Psoas muscle (tissue), 8 donors: ENCODE measurements around the gene SSH2. TPM values are rescaled to one million over a fixed set of nuclear protein-coding genes. Genes with fewer than 3 reads are reported as not detected.
A peak's percentile ranks its signal among the peaks of the same experiment; 100 is the strongest.

Experiments used
- ATAC-seq, 4 donors: fragments of 200-7000 bp; cut with Tn5 transposase; one replicate each; pipeline ENCODE4 v1.9.1; 2020; ENCODE audit warnings: moderate library complexity in 3 of 4, mild to moderate bottlenecking in 2 of 4
- DNase-seq, 2 donors: peaks; one replicate each; pipeline ENCODE4 v3.0.0-alpha.2; 2020
- H3K27ac ChIP-seq: fragments of 200-600 bp; one replicate; pipeline ENCODE4 v1.8.0; 2022
- H3K27me3 ChIP-seq, 3 donors: fragments of 200-600 bp in 1 of 3; one replicate each; pipeline versions ENCODE4 v1.6.1 to v1.8.0; 2013 to 2022; ENCODE audit warnings: low read length in 2 of 3, mild to moderate bottlenecking in 2 of 3, moderate library complexity in 1 of 3; ENCODE audit not compliant: insufficient read depth in 3 of 3
- H3K36me3 ChIP-seq, 2 donors: fragments of 200-600 bp in 1 of 2; one replicate each; pipeline versions ENCODE4 v1.6.1 to v1.8.0; 2013 to 2022; ENCODE audit warnings: low read depth in 1 of 2, mild to moderate bottlenecking in 1 of 2, moderate library complexity in 1 of 2; ENCODE audit not compliant: insufficient read depth in 1 of 2
- H3K4me1 ChIP-seq: fragments of 200-600 bp; one replicate; pipeline ENCODE4 v1.8.0; 2022
- H3K4me3 ChIP-seq: fragments of 200-600 bp; one replicate; pipeline ENCODE4 v1.8.0; 2022; ENCODE audit warnings: mild to moderate bottlenecking
- H3K9me3 ChIP-seq: fragments of 200-600 bp; one replicate; pipeline ENCODE4 v1.8.0; 2022
- WGBS, 3 donors: extraction: QIAGEN DNeasy Blood & Tissue Kit; methylation state at CpG; one replicate each; pipeline versions ENCODE4 v1.1.6 to v1.1.7; 2013; 5-methylcytosine and 5-hydroxymethylcytosine counted together
- intact Hi-C, 2 donors: fragments of 100-400 bp; cut with DNase I; formaldehyde crosslinking; loops; one replicate each; pipeline versions ENCODE4 v1.11.0 to v1.14.2; 2022
- polyA plus RNA-seq, 3 donors: library from polyadenylated mRNA; stranded (reverse); fragments of 200-250 nt; gene quantifications; one replicate each; pipeline ENCODE4 v1.2.3, GENCODE V29; 2013
- total RNA-seq, 4 donors: library from RNA; stranded (reverse); fragmentation: NEBNext Ultra II Directional in 2 of 4; extraction: Animal tissue kit (Norgen Biotek cat#: 25700) in 2 of 4; gene quantifications; one replicate each; pipeline versions ENCODE4 v1.2.1 to v1.2.4, GENCODE V29; 2021 to 2023
- TF ChIP-seq, protein P1 (sequence below): fragments of 200-600 bp; IDR thresholded peaks from one replicate; pipeline ENCODE4 v1.8.0; 2022; ENCODE audit warnings: antibody characterized with exemption
- donor health status: healthy with polysubstance abuse.
- donor health status: DM: no; HTN: no; CAD: no; lungs with moderate emphysema.
- donor health status: Bipolar disorder and iron deficiency.
- donor health status: healthy.
- donor health status: DM: yes; HTN: yes; CAD: no.
- donor health status: DM: no; HTN: no; CAD: no.
- donor health status: DM: no; HTN: no; CAD: no.
- donor health status: DM: yes; HTN: yes; CAD: no.

Gene SSH2
- total and polyA plus RNA-seq, 7 donors: 28.0 to 168 (median 107) TPM

DNA sequence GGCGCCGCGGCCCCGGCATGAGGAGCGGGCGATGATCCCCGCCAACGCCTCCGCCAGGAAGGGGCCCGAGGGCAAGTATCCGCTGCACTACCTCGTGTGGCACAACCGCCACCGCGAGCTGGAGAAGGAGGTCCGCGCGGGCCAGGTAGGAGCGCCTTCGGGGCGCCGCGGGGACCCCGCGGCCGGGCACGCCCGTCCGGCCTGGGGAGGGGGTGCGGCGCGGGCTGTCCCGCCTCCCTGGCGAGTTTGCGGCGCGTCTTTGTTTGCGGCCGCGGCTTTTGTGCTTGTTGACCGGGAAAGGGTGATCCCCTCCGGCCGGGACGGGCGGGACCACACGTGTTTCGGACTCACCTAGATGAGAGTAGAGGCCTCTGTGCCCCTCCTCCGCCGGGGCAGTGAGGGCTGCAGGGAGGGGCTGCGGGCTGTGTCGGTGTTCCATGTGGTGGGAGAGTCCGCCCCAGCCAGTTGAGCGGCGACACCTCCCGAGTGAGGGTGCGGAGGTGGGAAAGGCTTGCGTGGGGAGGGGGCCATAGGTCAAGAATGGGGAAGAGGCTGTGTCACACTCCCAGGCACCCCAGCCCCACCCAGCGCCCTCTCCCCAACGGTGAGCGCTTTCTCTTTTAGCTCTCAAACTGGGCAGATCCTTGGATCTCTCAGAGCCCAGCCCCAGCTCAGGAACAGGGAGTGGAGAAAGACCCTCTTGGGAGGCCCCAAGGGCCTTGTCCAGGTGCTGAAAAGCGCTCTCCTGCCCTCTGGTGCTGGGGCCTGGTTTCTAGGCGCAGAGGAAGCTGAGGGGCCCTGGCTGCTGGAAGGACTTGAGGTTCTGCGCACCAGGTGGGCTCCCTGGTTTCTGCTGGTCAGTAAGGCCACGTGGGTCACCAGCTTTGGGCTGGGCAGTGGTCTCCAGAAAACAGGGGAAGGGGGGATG is 336.2 kb downstream of the SSH2 start:
- DNase-seq: no peak
- intact Hi-C loops: no loop called here
- H3K27ac ChIP-seq: no peak overlapping the region

GRCh38 chr17:29592850-29593551 is 337.0 kb downstream of the SSH2 start, which contains the start of gene ANKRD13B:
Gene ANKRD13B (plus strand): TSS chr17:29593132. CDS start chr17:29593622, 490 bp downstream.
- ATAC-seq: no peak
- Histone ChIP-seq H3K4me3 (peak within 1 kb of the TSS; percentile 84), H3K4me1 (peaks cover 50% of the 10 kb centered on the region), H3K9me3 (no peaks in the 10 kb centered on the region), H3K27ac (peak within 1 kb of the TSS; percentile 89), H3K36me3 (no peaks in the 10 kb centered on the region), H3K27me3 (no peaks in the 10 kb centered on the region)
- TF ChIP-seq, protein P1, sequence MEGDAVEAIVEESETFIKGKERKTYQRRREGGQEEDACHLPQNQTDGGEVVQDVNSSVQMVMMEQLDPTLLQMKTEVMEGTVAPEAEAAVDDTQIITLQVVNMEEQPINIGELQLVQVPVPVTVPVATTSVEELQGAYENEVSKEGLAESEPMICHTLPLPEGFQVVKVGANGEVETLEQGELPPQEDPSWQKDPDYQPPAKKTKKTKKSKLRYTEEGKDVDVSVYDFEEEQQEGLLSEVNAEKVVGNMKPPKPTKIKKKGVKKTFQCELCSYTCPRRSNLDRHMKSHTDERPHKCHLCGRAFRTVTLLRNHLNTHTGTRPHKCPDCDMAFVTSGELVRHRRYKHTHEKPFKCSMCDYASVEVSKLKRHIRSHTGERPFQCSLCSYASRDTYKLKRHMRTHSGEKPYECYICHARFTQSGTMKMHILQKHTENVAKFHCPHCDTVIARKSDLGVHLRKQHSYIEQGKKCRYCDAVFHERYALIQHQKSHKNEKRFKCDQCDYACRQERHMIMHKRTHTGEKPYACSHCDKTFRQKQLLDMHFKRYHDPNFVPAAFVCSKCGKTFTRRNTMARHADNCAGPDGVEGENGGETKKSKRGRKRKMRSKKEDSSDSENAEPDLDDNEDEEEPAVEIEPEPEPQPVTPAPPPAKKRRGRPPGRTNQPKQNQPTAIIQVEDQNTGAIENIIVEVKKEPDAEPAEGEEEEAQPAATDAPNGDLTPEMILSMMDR: no peak
- intact Hi-C loops: no loop called here
- WGBS, 3 donors: 0 to 3% (median 0%) methylated on average over 22 to 94 of the region's 96 CpGs
- peak; percentile 52 to 74 for DNase-seq

More for the DNA sequence above, 336.2 kb downstream of the SSH2 start:
- peaks cover 44% of the 10 kb centered on the region for H3K4me1 ChIP-seq
- no peaks in the 10 kb centered on the region for H3K36me3 ChIP-seq
- H3K27me3 ChIP-seq: no peaks in the 10 kb centered on the region
- WGBS, 3 donors: 9 to 12% (median 12%) methylated on average over 53 to 64 of the region's 64 CpGs
- H3K4me3 ChIP-seq: peak overlapping the region; percentile 84
- ATAC-seq: no peak
- TF ChIP-seq, protein P1: peak; percentile 21
- H3K9me3 ChIP-seq: no peaks in the 10 kb centered on the region

DNA sequence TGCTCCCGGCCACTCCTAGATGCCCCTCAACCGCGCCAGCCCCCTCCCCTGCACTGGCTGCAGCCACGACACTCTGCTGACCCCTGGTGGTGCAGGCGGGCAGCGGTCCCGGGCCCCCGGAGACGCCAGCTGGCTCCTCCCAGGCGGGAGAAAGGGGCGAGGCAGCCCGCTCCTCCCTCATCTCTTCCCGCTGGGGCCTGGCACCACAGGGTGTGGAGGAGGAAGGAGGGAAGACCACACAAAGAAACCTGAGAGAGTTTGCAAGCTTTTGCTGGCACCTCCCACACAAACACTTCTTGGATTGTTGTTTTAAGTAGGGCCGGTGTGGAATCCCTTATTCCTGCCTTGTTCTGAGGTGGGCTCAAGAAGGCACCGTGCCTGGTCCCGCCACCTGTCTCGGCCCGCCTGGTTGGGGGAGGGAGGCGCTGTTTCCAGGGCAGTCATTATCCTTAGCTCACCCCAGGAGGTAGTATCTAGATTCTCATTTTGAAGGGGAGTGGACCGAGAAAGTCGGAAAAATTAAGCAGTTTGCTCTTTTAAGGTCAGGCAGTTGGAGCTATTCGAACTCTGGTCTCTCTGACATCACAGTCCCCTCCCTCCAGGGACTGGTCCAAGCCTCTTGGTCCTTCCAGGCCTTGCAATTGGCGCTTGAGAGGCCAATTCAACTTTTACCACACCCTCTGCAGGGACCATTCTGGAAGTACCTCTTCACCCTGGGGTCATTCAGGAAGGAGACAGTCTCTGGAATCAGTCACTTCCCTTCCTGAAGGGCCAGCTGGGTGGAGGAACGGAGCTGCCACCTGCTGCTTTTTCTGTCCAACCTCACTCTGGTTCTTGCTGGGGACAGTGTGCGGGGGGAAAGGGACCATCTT is 338.1 kb downstream of the SSH2 start:
- peak; percentile 66 to 80 (median 72) for ATAC-seq
- peaks cover 60% of the 10 kb centered on the region for H3K4me1 ChIP-seq
- H3K4me3 ChIP-seq: peak overlapping the region; percentile 84
- no peaks in the 10 kb centered on the region for H3K9me3 ChIP-seq
- H3K27me3 ChIP-seq: no peaks in the 10 kb centered on the region
- TF ChIP-seq, protein P1: peak; percentile 93
- intact Hi-C loops: no loop called here
- DNase-seq: peak; percentile 88 to 94
- H3K36me3 ChIP-seq: no peaks in the 10 kb centered on the region
- 8 to 11% (median 10%) methylated on average over 20 to 25 of the region's 25 CpGs for WGBS, 3 donors
- H3K27ac ChIP-seq: peak overlapping the region; percentile 89

DNA sequence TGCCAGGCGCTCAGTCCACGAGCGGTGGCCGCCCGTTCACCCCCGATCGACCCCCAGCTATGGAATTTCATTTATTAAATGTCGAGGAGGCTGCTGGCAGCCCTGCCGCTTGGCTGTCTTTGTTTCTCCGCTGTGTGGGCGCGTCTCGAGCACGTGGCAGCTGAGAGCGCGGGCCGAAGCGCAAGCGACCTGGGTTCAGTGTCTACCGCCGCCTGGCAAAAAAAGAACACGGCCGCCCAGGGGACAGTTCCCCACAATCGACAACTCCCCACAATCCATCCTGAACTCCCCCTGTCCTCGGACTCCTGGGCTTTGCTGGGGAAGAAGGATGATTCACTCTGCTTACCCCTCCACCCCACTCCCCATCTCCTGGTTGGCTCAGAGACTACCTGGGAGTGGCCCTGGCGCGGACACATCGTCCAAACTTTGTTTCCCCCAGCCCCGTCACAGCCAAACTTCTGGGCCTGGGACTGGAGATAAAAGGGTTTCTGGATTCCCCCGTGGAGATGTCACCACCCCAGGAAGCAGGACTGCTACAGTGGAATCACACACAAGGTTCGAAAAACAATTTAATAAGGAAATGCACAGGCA is 338.8 kb downstream of the SSH2 start:
- Histone ChIP-seq H3K9me3 (no peaks in the 10 kb centered on the region), H3K27ac (peak overlapping the region; percentile 89), H3K36me3 (no peaks in the 10 kb centered on the region), H3K4me1 (peaks cover 68% of the 10 kb centered on the region), H3K27me3 (no peaks in the 10 kb centered on the region), H3K4me3 (peak overlapping the region; percentile 84)
- intact Hi-C loops: no loop called here
- peak; percentile 62 to 75 for DNase-seq
- 5 to 17% (median 7%) methylated on average over 31 of the region's 31 CpGs for WGBS, 3 donors
- TF ChIP-seq, protein P1: no peak
- ATAC-seq: peak in 3 of 4 donors; percentile 4 to 26 (median 16)
